ENCODE results near the gene LIX1L. TPM values are rescaled to one million over a fixed set of nuclear protein-coding genes. Genes with fewer than 3 reads are reported as not detected.
A peak's percentile ranks its signal among the peaks of the same experiment; 100 is the strongest.

Gene LIX1L
- total and polyA plus RNA-seq, 2 of the 4 experiments (the other 2 are of a cell fraction), result 14.7 to 28.8 TPM

DNA sequence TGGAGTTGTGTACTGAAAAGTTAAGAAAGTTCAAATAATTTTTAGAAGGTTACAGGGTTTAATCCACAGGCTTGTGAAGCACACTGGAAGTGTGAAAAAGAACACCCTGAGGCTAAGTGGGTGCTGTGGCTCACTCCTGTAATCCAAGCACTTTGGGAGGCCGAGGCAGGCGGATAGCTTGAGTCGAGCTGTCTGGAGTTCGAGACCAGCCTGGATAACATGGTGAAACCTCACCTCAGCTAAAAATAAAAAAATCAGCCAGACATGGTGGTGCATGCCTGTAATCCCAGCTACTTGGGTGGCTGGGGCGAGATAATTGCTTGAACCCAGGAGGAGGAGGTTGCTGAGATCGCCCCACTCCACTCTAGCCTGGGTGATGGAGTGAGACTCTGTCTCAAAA, 28.7 kb upstream of the LIX1L start:
- Histone ChIP-seq H3K4me2 (ENCODE audit: low read depth, low read length) (no peak overlapping the region), H4K20me1 (ENCODE audit: insufficient read depth, low read length) (no peaks in the 10 kb centered on the region), H4K8ac (ENCODE audit: low read depth in 2 of 2, low read length in 2 of 2) (peak overlapping the region; percentile 35 to 91; a peak in 2 of 4 replicates), H3K56ac (ENCODE audit: extremely low read depth, insufficient read depth, low read length) (no peak overlapping the region), H3K27ac (ENCODE audit: insufficient read depth, low read length) (no peak overlapping the region), H3K9me1 (ENCODE audit: insufficient read depth, low read length) (peaks cover 8% of the 10 kb centered on the region), H2BK15ac (ENCODE audit: low read depth, low read length) (no peak overlapping the region), H3K27me3 (ENCODE audit: control insufficient read depth, insufficient read depth, low read length) (no peaks in the 10 kb centered on the region), H4K5ac (ENCODE audit: low read depth, low read length) (no peak overlapping the region), H3K79me1 (ENCODE audit: low read depth in 1 of 2, low read length in 2 of 2) (peaks cover 0 to 4% of the 10 kb centered on the region in 2 experiments; a peak in 1 of 4 replicates), H2AK9ac (replicated peaks; ENCODE audit: low read depth, low read length, poor library complexity) (peak overlapping the region; percentile 57), H3K18ac (ENCODE audit: low read depth, low read length) (no peak overlapping the region), H3K9me3 (ENCODE audit: control insufficient read depth, insufficient read depth, low read length) (no peaks in the 10 kb centered on the region), H2BK5ac (ENCODE audit: low read depth, low read length, poor library complexity, severe bottlenecking) (peak overlapping the region; percentile 15), H3K4ac (ENCODE audit: low read depth, low read length) (peak overlapping the region; percentile 54; the same call in 1 of the 2 replicates), H3K4me1 (ENCODE audit: control insufficient read depth, insufficient read depth, low read length) (peaks cover 13% of the 10 kb centered on the region), H3K9ac (ENCODE audit: low read depth, low read length) (no peak overlapping the region), H2BK20ac (ENCODE audit: low read depth, low read length) (peak overlapping the region; percentile 42; the same call in 1 of the 2 replicates), H3K36me3 (ENCODE audit: control insufficient read depth, insufficient read depth, low read length) (no peaks in the 10 kb centered on the region), H3K4me3 (ENCODE audit: insufficient read depth, low read depth, low read length) (no peak overlapping the region), H3K23ac (ENCODE audit: low read depth, low read length) (no peak overlapping the region), H4K91ac (ENCODE audit: insufficient read depth, low read depth, low read length) (no peak overlapping the region), H2BK120ac (ENCODE audit: low read depth, low read length) (peak overlapping the region; percentile 94; the same call in 1 of the 2 replicates), H3K14ac (replicated peaks; ENCODE audit: low read depth, low read length) (no peak overlapping the region; the same call in 1 of the 2 replicates), H2AK5ac (ENCODE audit: low read depth, low read length) (0 out of 2 replicates have a peak overlapping the region, but pooled peaks have one; percentile 63), H2AFZ (replicated peaks; ENCODE audit: low read length, poor library complexity) (no peak overlapping the region)
- no CpG with 5 or more reads among the region's 6 CpGs for WGBS, 2 experiments (ENCODE audit: extremely low coverage in 2 of 2, insufficient read length in 1 of 2)
- CTCF ChIA-PET, result no interaction called here
- TF ChIP-seq, protein P1, sequence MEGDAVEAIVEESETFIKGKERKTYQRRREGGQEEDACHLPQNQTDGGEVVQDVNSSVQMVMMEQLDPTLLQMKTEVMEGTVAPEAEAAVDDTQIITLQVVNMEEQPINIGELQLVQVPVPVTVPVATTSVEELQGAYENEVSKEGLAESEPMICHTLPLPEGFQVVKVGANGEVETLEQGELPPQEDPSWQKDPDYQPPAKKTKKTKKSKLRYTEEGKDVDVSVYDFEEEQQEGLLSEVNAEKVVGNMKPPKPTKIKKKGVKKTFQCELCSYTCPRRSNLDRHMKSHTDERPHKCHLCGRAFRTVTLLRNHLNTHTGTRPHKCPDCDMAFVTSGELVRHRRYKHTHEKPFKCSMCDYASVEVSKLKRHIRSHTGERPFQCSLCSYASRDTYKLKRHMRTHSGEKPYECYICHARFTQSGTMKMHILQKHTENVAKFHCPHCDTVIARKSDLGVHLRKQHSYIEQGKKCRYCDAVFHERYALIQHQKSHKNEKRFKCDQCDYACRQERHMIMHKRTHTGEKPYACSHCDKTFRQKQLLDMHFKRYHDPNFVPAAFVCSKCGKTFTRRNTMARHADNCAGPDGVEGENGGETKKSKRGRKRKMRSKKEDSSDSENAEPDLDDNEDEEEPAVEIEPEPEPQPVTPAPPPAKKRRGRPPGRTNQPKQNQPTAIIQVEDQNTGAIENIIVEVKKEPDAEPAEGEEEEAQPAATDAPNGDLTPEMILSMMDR (conservative IDR thresholded peaks at IDR 0.05; ENCODE audit: low read depth, low read length), result no peak
- no peak for TF ChIP-seq BHLHE40 (IDR thresholded peaks at IDR 0.05; ENCODE audit: low read depth, low read length)
- no peak for TF ChIP-seq MXI1 (IDR thresholded peaks at IDR 0.05; ENCODE audit: borderline replicate concordance, low read depth, low read length)
- no peak for TF ChIP-seq FOS (IDR thresholded peaks at IDR 0.05; ENCODE audit: low read depth, low read length)
- no peak for TF ChIP-seq MAZ (IDR thresholded peaks at IDR 0.05; ENCODE audit: borderline replicate concordance, low read depth, low read length)
- TF ChIP-seq POLR2A (IDR thresholded peaks at IDR 0.05; ENCODE audit: low read depth, low read length), result no peak
- TF ChIP-seq CEBPB (IDR thresholded peaks at IDR 0.05; ENCODE audit: low read depth, low read length), result no peak
- TF ChIP-seq, protein P2, sequence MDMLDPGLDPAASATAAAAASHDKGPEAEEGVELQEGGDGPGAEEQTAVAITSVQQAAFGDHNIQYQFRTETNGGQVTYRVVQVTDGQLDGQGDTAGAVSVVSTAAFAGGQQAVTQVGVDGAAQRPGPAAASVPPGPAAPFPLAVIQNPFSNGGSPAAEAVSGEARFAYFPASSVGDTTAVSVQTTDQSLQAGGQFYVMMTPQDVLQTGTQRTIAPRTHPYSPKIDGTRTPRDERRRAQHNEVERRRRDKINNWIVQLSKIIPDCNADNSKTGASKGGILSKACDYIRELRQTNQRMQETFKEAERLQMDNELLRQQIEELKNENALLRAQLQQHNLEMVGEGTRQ (IDR thresholded peaks at IDR 0.05; ENCODE audit: low read depth, low read length), result no peak
- TF ChIP-seq RCOR1 (IDR thresholded peaks at IDR 0.05; ENCODE audit: insufficient replicate concordance, low read length), result no peak
- TF ChIP-seq NFE2L2 (IDR thresholded peaks at IDR 0.05; ENCODE audit: low read depth, low read length), result no peak
- TF ChIP-seq RAD21 (IDR thresholded peaks at IDR 0.05; ENCODE audit: low read length), result no peak
- no peak for TF ChIP-seq CHD1 (IDR thresholded peaks at IDR 0.05; ENCODE audit: low read depth, low read length)
- TF ChIP-seq, protein P3, sequence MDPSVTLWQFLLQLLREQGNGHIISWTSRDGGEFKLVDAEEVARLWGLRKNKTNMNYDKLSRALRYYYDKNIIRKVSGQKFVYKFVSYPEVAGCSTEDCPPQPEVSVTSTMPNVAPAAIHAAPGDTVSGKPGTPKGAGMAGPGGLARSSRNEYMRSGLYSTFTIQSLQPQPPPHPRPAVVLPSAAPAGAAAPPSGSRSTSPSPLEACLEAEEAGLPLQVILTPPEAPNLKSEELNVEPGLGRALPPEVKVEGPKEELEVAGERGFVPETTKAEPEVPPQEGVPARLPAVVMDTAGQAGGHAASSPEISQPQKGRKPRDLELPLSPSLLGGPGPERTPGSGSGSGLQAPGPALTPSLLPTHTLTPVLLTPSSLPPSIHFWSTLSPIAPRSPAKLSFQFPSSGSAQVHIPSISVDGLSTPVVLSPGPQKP (IDR thresholded peaks at IDR 0.05; ENCODE audit: borderline replicate concordance, low read depth, low read length), result no peak
- TF ChIP-seq MAFK (IDR thresholded peaks at IDR 0.05; ENCODE audit: low read depth, low read length), result no peak
- no peak for TF ChIP-seq SMC3 (IDR thresholded peaks at IDR 0.05; ENCODE audit: low read depth, low read length)
- TF ChIP-seq RFX5 (IDR thresholded peaks at IDR 0.05; ENCODE audit: low read depth, low read length), result no peak
- intact Hi-C loops (cut with micrococcal nuclease) (no loop called here), in situ Hi-C loops (cut with MboI; ENCODE audit: low sequenced_read_pairs) (no loop called here), dilution Hi-C loops (cut with HindIII; ENCODE audit: low sequenced_read_pairs, unreplicated experiment) (no loop called here)
- DNase-seq, result no peak
- no peak for ATAC-seq (ENCODE audit: low read depth)
- POLR2A ChIA-PET (ENCODE audit: unreplicated experiment), result no interaction called here
- no TSS peak for BruUV-seq (replicated peaks)

Data from IMR-90 (cell line).